T-helper 9 cell (primary cell): ENCODE data around the gene TSHZ1.

Experiments
- DNase-seq: peaks from one replicate; pipeline ENCODE4 v3.0.0-alpha.2; 2020

Gene TSHZ1

DNA sequence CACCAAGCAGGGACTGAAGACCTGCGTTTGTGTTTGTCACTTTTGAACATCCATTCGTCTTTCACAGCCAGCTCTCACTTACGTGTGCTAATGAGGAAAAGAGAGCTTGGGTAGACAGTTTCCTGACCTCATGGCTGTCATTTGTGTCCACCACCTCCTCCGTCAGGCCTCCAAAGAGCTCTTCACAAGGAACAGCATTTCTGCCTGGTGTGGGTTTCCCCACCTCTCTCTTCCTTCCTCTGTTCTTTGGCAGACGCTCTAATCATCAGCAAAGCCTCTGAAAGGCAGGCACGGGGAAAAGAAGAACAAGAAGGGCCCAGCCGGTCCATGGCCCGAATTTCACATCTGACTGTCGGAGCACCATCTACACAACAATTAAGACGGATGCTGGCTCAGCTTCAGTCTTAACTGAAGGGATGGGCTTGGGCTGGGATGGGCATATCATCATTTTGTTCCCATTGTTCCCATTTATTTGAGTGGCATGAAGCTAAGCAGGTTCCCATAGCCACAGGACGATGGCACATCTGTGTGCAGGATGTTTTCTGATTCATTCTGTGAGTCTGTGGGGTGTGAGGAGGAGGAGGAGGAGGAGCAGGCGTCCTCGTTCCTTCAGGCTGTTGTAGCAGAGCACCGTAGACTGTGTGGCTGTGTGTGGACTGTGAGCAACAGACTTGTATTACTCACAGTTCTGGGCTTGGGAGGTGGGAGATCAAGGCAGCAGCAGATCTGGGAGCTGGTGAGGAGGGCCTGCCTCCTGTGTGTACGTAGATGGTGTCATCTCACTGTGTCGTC, 66.4 kb downstream of the TSHZ1 start:
- no peak for DNase-seq

DNA sequence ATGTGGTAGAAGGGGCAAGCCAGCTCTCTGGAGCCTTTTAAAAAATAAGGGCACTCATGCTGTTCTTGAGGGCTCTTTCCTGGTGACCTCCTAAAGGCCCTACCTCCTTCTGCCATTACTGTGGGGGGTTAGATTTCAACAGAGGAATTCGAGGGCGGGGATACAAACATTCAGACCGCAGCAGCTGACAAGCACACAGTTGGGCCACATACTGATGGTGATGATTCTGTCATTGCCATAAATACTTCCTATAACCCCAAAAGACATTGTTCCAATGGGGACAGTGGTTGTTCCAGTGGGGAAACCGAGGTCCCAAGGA, 67.0 kb downstream of the TSHZ1 start:
- DNase-seq: no peak

DNA sequence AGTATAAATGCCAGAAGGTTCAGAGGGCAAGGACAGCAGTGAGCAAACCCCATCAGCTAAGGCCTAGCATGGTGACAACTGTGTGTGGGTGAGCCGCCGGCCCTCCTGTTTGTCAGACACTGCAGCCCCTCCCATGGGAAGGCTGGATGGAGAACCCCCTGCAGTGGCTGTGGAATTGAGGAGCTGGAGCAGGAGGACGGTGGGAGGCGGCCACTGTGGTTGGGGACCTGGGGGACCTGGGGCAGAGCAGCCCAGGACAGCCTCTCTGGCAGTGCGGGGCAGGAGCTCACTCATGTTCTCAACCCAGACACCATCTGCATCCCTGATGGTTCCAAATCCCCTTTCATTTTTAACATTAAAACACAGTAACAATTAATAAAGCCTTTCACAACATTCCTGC, 68.8 kb downstream of the TSHZ1 start:
- DNase-seq: no peak

DNA sequence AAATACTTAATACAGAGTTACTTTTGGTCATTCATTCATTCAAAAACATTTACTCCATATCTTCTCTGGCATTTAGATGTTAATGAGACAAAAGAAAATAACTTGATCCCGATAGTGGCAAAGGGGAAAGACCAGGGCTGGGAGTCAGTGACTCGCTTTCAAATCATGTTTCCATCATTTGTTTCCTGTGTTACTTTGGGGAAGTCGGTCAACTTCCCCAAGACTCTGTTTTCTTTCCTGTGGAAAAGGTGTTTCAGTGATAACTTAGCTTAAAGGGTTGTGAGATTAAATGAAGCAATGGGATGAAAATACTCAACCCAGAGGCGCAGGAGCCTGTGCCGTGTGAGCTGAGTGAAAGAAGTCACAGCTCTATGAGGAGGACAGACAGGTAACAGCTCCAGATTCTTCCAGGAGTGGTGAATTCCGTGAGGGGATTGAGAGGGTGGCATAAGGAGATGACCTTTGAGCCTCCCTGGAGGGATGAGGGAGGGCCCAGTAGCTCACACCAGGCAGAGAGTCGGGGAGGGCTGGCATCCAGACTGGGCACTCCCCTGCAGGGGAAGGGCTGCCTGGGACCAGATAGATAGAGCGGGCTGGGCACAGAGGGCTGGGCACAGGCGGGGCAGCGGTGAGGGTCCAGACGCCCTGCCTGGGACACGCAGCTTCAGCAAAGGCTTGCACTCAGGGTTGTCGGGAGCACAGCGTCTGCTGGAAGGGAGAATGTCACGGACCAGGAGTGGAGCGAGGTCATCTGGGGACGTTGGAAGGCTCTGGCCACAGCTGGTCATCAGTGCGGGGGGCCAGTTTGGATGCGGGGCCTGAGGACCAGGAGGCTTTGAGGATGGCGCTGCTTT, 70.1 kb downstream of the TSHZ1 start:
- DNase-seq: no peak

DNA sequence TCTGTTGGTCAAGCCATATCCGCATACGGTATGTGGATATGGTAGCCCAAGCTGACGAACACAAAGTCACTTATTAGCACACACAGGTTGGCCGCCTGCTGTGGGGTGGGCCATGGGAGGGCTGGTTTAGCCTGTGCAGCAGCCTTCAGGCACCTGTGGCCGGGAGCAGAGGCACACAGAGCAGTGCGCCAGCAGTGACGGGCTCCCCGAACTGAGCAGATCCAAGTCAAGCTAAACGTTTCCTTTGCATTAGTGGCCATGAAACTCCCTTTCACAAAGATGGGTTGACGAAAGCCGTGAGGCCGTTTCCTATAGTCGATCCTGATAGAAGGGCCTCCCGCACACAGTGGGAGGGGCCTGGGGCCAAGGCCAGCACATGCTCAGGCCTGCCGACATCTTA, 72.1 kb downstream of the TSHZ1 start:
- DNase-seq: no peak

DNA sequence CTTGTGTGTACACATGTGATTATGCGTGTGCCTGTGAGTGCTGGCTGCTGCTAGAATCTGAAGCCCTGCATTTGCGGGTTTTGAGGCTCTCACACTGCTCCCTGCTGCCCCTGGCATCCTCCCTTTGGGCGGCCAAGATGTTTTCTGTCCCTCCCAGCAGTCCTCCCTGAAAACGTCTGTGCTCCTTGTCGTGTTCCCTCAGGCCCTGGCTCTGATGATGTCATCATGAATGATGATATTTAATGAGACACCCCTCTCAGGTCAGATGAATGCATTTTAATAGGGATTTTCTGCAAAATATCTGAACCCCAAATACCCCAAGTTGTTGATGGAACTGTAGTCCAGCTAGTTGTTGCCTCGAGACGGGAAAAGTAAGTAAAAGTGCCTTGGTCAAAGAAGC, 73.1 kb downstream of the TSHZ1 start:
- DNase-seq: no peak

DNA sequence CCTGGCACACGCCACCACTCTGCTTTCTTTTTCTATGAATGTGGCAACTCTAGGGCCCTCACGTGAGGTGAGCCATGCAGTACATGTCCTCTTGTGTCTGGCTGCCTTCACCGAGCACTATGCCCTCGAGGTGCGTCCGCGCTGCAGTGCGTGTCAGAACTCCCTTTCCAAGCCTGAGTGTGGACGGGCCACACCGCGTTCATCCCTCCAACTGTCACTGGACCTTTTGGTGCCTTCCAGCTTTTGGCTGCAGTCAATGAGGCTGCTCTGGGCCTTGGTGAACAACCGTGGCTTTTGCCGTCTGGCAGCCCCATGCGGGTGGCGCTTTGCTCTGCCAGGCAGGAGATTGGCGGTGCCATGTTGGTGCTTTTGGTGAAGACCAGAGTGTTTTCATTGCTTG, 74.0 kb downstream of the TSHZ1 start:
- DNase-seq: no peak

DNA sequence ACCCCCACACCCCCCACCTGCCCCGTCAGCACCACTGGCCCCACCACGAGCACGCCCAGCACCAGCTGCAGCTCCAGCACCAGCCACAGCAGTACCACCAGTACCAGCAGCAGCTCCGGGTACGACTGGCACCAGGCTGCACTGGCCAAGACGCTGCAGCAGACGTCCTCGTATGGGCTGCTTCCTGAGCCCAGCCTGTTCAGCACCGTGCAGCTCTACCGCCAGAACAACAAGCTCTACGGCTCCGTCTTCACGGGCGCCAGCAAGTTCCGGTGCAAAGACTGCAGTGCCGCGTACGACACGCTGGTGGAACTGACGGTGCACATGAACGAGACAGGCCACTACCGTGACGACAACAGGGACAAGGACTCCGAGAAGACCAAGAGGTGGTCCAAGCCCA, 75.3 kb downstream of the TSHZ1 start:
- DNase-seq: no peak

DNA sequence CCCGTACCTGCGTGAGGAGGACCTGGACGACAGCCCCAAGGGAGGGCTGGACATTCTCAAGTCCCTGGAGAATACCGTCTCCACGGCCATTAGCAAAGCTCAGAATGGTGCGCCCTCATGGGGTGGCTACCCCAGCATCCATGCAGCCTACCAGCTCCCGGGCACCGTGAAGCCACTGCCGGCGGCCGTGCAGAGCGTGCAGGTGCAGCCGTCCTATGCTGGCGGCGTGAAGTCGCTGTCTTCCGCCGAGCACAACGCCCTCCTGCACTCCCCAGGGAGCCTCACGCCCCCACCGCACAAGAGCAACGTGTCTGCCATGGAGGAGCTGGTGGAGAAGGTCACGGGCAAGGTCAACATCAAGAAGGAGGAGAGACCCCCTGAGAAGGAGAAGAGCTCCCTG, 76.4 kb downstream of the TSHZ1 start:
- DNase-seq: no peak

DNA sequence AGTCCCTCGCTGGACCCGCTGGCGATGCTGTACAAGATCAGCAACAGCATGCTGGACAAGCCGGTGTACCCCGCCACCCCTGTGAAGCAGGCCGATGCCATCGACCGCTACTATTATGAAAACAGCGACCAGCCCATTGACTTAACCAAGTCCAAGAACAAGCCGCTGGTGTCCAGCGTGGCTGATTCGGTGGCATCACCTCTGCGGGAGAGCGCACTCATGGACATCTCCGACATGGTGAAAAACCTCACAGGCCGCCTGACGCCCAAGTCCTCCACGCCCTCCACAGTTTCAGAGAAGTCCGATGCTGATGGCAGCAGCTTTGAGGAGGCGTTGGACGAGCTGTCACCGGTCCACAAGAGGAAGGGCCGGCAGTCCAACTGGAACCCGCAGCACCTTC, 77.1 kb downstream of the TSHZ1 start:
- DNase-seq: no peak

DNA sequence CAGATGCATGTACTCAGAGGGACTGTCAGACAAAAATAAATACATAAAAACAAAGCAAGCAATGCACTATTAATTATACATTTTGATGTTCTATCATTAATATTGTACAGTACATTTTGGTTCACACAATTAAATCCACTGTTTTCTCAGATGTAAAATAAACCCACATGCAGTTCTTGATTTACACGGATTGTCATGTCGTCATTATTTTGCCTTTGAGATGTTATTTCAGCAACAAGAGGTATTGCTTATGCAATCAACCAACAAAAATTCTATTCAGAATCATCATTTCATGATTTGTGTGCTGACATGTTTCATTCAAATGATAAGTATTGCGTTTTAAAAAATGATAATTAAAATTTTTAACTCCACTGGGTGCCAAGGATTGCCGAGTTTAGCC, 79.2 kb downstream of the TSHZ1 start:
- no peak for DNase-seq

DNA sequence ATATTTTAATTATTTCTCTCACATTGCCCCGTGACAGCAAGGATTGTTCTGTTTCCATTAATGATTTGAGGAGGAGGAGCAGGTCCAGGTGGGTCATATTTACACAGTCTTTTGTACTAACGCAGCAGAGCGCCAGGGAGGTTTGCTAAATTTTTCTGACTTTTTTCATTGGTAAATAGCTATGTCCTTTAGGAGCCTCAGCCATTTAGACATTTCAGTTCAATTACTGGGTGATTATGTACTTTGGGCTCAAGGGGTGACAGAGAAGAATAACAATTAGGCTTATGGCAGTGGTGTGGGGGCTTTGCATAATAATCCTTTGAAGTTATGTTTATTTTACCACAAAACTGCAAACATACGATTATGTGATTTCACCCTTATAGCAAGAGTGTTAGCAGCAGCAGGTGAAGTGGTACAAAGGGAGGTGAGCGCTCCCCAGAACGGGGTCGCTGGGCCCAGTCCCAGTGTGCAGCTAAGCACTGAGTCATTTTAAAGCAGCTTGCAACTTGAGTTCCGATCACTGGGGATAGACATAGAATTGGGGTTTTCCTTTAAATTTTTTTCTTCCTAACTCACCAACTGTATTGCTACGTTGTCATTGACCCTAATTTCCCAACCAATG, 80.3 kb downstream of the TSHZ1 start:
- DNase-seq: no peak

DNA sequence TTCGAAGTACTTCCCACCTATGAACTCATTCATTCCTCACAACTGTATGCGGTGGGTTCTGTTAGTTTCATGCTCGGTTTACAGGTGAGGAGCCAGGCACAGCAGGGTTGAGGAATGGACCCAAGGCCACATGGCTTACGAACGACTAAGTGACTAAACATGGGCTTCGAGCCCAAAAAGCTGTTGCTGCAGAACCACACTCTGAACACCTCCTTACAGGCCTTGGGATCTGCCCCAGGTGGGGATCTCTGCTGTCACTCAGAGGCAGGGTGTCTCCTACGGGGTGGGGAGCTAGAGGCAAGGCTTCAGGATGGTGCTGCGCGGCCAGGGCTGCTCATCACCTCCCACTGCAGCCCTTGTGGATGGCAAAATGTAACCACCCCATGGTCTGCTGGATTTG, 80.9 kb downstream of the TSHZ1 start:
- DNase-seq: no peak

DNA sequence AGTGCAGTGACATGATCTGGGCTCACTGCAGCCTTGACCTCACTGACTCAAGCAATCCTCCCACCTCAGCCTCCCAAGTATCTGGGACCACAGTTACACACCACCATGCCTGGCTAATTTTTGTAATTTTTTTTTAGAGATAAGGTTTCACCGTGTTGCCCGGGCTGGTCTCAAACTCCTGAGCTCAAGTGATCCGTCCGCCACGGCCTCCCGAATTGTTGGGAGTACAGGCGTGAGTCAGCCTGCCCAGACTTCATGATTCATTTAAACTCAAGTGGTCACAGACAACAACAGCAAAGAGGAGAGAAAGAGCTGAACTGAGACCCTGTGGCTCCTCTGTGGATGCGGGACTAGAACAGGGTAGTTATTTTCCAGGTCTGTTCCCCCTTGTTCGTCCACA, 83.0 kb downstream of the TSHZ1 start:
- no peak for DNase-seq

DNA sequence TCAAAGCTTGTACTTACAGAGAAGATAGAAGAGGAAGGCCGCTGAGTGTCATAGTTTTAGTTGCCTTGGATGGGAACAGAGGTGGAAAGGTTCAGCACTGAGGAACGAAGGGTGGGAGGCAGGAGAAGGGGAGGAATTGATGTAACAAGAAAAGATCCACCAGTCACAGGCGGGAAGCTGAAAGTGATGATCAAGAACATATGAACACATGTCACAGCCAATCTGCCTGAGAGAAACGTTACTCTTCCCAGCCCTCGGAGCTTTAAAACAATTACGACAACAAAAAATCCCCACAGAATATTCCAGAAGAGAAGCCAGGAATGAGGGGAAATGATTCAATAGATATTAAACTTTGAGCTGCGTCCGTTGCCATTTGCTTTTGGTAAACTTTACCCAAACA, 87.1 kb downstream of the TSHZ1 start:
- DNase-seq: no peak

DNA sequence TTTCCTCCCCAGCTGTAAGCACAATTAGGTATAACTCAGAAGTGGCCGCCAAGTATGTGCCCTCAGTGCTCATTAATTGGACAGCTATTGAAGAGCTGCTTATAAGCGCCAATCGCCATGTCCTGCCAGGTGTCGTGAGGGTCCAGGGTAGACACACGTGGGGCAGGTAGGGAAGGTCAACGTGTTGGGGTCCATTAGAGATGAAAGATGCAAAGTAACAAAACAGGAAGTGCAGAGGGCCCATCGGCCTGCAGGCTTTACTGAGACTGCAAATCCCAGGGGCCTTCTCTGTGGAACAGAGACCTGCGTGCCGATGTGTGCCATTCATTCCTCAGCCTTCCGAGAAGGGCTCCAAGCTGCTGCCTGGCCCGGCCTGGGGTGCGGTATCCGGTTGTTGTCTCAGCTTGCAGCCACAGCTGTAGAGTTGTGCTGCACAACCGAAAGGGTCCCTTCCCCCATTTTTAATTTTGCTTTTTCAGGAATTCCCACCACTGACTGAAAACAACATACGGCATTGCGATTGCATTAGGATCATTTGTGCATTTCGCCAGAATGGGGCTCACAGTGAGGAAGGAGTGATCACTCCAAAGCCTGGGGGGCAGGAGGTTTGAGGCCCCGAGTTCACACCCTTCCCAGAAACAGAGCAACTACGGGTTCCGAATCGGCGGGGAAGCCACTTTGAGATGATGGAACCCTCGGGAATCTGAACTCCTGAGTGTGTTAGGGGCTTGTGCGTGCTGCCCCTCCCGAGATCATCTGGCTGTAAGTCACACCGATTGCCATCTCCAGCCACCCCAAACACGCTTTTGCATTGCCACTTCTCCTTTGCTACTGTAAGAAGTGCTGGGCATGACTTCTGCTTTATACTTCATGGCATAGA, 94.3 kb downstream of the TSHZ1 start:
- no peak for DNase-seq

DNA sequence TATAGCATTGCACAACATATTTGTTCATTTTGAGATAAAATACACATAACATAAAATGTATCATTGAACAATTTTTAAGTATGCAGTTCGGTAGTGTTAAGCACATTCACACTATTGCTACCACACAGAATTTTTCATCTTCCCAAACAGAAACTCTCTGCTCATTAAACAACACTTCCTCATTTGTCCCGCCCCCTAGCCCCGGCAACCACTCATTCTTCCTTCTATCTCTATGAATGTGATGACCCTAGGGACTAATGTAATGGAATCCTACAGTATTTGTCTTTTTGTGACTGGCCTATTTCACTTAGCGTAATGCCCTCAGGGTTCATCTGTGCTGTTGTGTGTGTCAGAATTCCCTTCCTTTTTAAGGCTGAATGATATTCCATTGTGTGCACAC, 95.4 kb downstream of the TSHZ1 start:
- DNase-seq: no peak

DNA sequence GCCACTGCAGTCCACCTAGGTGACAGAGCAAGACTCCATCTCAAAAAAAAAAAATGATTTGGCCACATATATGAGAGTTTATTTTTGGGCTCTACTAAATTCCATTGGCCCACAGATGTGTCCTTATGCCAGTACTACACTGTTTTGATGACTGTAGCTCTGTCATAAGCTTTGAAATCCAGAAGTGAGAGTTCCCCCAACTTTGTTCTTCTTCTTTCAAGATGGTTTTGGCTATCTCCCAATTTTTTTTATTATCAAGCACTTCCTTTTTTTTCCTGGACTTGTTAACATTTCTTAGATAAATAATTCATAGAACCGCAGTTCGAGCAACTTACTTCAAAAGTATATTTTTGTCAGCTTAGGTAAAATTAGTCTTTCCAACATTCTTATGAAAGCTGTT, 96.9 kb downstream of the TSHZ1 start:
- no peak for DNase-seq

DNA sequence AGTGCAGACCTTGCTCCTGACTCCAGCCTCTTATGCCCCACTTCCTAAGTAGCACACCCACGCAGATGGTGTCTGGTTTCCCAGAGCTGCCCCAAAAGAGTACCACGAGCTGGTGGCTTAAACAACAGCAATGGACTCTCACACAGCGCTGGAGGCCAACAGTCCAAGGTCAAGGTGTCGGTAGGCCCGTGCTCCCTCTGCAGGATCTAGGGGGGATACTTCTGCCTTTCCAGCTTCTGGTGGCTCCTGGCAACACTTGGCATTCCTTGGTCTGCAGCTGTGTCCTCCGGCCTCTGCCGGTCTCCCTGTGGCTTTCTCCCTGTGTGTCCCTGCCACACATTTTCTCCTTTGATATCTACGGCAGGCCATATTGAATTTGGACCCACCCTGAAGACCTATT, 99.0 kb downstream of the TSHZ1 start:
- no peak for DNase-seq

DNA sequence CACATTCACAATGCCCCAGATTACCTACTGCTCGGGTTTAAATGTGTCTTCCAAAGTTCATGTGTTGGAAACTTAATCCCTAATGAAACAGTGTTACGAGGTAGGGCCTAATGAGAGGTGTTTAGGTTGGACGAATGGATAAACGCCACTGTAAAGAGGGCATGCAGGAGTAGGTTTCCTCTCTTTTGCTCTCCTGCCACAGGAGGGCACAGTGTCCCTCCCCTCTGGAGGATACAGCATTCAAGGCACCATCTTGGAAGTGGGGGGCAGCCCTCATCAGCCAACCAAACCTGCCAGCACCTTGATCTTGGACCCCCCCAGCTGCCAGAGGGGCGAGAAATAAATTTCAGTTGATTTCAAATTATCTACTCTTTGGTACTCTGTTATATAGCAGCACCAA, 103.5 kb downstream of the TSHZ1 start:
- DNase-seq: no peak

DNA sequence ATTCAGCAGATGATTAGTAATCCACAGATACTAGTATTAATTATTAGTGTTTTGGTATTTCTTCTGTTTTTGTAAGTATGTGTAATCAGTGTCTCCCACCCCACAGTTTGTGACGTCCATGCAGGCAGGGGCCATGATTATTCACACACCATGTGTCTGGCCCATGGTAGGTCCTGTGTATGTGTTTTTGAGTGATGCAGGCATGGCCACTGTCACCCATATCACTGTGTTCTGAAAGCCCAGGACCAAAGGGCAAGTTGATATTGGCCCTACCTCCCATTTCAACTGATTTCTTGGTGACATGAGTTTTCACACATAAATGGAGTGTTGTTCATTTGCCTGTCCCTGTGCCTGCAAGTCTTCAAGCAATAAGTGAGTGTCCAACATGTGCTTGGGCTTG, 104.0 kb downstream of the TSHZ1 start:
- no peak for DNase-seq

DNA sequence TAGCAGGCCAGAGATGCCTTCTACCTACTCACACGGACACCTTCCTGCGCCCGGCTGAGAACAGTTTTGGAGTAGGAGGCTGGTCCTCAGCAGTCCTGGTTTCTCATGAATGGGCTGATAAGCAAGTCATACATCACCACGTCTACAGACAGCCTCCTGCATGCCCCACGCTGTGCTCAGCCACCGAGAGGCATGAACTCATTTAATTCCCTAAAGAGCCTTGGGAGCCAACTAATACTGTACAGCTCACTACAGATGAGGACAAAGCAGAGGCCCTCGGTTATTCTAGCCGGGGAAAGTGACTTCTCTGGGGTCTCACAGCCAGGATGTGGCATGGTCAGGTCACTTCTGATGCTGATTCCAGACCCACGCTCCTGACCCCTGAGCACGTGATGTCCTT, 105.6 kb downstream of the TSHZ1 start:
- DNase-seq: no peak

DNA sequence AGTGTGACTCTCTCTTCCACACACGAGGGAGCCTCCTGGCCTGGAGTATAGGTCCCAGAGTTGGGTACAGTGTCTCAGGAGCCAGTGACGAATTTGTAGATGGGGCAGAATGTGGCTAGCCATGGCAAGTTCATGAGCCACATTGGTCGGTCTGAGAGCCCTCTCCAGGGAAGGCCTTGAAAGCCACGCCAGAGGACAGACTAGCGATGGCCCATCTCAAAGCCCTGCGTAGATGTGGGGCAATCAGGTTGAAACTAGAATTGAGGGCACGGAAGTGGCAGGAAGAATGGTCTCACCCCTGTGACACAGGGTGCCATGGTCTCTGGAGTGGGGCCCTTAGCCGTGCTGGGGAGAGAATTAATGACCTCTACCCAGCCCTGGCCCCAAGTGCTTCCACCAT, 106.2 kb downstream of the TSHZ1 start:
- DNase-seq: no peak
